Measurements from ENCODE around the gene FSTL5.

Gene FSTL5

DNA sequence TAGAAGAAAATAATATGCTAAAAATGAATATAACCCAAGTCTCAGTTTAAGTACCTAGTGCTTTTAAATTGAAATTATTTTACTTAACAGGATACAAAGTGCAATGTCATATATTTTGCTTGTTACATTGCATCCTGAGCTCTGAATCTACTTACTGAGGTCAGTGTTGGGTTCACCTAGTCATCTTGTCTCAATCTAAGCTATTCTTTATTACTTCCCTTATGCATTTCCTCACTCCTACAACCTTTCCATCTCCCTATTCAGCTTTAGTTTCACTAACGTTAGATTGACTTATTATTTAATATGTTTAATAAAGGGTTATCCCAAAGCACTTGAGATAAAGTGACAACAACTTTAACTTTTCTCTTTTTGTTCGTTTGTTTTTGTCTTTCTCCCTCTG, 483.7 kb downstream of the FSTL5 start:
- DNase-seq, result no peak

DNA sequence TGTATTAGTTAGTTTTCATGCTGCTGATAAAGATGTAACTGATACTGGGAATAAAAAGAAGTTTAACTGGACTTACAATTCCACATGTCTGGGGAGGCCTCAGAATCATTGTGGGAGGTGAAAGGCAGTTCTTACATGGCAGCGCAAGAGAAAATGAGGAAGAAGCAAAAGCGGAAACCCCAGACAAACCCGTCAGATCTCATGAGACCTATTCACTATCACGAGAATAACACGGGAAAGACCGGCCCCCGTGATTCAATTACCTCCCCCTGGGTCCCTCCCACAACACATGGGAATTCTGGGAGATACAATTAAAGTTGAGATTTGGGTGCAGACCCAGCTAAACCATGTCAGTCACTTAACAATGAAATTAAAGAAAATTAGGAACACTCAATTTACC, 499.1 kb downstream of the FSTL5 start:
- DNase-seq, result no peak

DNA sequence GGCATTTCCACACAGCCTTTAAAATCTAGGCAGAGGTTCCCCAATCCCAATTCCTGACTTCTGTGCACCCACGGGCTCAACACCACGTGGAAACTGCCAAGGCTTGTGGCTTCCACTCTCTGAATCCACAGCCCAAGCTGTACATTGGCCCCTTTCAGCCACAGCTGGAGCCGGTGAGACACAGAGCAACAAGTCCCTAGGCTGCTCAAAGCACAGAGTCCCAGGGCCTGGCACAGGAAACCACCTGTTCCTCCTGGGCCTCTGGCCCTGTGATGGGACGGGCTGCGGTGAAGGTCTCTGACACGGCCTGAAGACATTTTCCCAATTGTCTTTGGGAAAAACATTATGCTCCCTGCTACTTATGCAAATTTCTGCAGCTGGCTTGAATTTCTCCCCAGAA, 500.0 kb downstream of the FSTL5 start:
- no peak for DNase-seq

DNA sequence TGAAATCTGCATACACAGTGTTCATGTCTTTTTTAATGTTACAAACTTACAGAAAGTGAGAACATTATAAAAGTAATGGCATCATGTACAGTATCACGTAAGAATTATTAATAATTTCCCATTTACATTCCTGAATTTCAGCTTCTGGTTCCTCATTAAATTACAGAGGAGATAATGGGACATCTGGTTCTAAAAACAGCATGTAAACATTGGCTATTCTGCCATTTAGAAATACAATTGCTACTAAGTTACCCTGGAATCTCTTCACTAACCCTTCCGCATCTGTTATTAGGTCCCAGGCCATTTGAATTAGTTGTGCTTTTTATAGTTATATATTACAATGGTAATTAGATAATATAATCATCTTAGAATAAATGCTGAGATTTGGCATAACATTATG, 505.1 kb downstream of the FSTL5 start:
- DNase-seq, result no peak

DNA sequence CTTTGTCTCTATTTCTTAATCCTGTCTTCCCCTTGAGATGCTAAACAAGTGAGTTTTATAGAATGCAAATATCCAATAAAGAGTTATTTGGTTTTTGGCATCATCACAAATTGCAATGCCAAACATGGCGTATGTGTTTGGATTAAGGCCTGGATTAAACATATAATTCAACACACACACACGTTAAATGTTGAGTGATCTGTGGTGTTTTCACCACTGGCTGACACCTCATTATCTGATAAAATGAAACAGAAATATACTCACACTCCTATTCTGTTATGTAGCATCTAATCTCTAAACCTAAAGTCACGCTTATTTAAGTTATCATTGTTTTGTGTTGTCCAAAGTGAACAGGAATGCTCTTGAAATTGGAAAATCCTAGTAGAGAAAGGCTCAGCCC, 506.2 kb downstream of the FSTL5 start:
- DNase-seq, result no peak

DNA sequence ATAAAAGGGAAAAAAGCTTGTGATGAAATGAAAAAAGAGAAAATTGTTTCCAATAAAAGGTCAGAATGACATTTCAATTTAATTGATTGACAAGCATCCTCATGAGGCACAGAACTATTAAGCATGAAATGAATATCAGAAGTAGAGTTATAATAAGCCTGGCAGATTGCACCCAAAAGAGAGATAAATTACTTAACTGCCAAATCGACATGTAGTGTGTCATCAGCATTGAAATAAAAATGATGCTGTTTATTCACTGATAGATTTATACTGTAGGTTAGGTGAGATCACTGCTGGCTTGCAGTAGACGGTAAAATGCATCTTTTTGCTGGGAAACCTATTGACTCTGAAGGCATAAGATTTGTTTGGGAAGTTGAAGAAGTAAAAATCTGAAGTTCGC, 507.2 kb downstream of the FSTL5 start:
- DNase-seq, result no peak

DNA sequence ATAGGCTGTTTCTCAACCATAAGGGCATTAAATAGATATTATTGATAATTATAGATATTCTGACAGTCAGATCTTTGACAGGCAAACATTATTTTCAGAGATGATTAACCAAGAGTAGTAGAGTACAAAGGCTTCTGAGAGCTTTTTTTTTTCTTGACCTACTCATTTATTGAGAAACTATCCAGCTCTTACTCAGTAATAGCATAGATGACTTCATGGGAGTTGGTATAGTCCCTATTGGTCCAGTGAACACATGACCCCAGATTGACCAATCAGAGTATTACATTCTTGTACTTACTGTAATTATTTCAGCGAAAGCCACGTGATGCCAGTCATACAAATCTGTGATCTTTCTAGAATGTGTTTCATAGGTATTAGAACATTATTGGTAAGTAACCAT, 508.7 kb downstream of the FSTL5 start:
- no peak for DNase-seq

DNA sequence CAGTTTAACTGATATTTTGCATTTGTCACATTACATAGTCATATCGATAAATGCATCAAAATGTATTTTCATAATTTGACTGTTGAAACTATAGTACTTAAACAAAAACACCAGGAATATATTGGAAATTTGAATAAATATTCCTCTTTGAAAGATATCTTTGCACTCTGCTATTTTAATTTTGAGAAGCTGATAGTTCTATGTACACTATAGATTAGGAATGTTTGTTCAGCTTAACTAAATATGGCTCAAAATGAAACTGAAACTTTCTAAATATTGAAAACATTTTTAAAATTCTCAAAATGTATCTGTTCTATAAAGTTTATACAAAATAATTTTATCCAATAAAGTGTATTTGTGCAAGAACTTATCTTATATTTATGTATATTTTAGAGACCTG, 510.1 kb downstream of the FSTL5 start:
- DNase-seq, result no peak

DNA sequence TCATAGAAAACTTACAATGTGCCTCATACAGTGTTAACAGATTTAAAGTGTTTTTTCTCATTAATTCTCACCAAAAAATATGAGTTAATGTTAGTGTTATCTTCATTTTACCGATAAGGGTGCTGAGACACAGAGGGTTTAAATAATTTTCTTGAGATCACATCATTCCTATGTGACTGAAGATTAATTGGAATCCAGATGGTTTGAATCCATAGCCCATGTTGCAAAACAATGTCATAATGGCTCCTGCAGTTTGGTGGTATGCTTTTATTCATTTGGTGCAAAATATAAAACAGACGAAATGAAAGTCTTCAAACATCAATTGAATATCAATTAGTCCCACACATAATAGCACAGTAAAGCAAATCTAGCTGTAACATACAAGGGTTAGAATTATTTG, 512.2 kb downstream of the FSTL5 start:
- no peak for DNase-seq

DNA sequence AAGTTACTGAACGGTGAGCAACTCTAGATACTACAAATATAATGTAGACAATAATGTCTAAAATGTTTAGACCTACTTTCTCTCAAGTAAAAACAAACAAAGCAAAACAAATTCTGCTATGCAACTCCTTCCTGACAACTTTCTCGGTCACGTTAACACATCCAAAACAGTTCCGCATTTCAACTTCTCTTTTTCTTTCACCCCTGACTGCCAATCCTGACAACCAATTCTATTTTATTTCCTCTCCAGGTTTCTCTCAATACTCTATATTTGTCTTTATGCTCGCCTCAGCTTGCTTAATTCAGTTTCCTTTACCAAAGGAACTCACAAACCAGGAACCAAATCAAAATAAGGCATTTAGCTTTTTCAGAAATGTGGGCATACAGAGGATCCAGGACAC, 513.0 kb downstream of the FSTL5 start:
- DNase-seq, result no peak

DNA sequence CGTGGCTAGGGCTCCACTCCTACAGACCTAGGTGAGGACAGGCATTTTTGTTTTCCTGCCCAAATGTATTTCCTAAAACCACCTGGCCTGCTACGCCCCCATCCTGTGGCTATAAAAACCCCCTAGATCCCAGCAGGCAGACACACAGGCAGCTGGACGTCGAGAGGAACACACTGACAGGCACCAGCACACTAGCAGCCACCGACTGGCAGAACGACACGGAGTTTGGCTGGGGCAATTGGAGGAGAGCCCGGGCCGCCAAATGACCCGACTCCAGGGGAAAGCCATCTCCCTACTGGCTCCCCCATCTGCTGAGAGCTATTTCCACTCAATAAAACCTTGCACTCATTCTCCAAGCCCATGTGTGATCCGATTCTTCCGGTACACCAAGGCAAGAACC, 516.0 kb downstream of the FSTL5 start:
- DNase-seq, result no peak

DNA sequence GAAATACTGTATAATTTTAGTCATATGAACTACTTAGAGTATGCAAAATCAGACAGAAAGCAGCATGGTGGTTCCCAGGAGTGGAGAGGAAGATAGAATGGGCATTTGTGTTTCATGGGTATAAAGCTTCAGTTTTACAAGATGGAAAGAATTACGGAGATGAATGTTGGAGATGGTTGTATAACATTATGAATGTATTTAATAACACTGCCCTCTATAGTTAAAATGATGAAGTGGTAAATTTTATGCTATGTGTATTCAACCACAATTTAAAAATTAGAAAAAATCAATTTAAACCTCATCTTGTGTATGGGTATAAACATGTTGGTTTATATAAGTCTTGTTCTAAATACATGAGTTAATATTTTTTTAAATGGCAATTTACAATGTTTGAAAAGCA, 521.1 kb downstream of the FSTL5 start:
- DNase-seq, result no peak

DNA sequence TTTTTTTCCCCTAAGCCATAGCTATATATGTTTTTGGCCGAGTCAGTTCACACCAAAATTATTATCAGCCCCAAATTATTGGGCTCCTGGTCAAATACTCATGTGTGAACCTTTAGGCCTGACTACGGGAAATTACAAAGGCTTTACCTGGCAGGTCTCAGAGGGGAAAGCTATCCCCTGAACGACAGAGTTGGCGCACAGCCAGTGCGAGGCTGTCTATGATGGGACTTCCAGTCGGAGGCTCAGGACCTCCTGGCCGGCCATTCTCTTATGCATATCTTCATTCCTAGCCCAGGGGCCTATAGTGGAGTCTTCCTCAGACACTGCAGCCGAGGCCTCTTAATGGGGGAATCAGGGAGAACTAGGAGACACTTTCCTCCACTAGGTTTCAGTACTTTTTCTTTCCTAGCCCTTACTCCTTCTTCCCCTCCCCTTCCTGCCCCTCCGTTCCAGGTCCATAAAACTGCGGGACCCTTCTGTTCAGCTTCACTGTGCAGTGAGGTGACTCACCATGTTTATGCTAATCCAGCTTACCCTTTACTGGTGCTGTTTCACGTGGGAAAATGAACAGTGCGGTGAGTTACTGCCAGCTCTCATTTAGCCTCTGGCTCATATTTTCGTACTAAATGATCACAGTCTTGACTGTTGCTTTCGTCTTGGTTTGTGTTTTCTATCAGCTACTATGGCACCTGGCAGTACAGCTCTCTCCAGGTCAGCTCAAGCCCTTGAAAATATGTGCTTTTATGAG, 533.9 kb downstream of the FSTL5 start:
- DNase-seq, result no peak

DNA sequence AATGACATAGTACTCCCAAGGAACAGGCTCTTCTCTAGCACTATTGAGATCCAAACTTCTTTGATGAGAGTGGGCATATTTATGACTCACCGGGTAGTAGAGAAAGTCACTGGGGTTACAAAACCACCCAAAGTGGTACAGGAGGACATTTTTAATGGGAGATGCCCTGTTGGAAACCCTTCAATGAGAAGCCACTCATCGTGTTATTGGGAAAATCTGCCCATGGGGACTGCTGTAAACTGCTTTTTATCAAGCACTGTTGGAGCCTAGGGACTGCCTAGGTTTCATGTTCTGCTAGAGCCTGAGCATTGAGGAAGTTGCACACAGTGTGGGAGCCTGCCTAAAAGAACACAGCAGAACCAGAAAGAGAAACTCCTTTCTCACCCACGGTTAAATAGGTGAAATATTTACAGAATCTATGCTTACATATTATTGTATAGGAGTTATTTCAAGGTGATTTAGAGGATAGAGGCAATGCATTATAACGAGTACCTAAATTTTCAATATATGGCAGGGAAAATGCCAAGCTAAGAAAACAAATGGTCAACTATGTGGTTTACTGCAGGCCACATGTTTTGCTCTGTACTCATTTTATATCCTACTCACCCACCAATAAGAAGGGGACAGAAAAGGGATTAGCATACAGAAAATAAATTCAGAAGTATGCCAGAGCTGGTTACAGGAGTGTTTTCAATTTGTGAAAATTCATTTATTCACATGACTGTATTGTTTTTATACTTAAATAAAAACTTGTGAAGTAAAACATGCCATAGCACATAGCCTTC, 559.1 kb downstream of the FSTL5 start:
- DNase-seq, result no peak

DNA sequence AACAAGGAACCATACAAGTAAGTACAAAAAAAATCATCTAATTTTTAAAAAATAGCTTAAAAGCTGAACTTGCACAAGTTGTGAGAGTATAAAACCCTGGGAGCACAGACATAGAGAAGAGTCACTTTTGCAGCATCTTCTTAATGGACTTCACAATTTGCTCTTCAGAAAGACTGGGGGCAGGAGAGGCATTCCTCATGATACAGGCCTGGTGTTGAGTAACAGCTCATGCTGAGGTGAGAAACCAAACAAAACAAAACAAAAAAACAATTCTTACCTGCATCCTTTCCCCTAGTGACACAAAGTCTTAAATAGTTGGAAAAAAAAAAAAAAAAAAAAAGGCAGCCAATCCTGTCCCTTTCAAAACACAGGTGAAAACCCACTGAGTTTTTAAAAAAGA, 562.8 kb downstream of the FSTL5 start:
- DNase-seq, result no peak

DNA sequence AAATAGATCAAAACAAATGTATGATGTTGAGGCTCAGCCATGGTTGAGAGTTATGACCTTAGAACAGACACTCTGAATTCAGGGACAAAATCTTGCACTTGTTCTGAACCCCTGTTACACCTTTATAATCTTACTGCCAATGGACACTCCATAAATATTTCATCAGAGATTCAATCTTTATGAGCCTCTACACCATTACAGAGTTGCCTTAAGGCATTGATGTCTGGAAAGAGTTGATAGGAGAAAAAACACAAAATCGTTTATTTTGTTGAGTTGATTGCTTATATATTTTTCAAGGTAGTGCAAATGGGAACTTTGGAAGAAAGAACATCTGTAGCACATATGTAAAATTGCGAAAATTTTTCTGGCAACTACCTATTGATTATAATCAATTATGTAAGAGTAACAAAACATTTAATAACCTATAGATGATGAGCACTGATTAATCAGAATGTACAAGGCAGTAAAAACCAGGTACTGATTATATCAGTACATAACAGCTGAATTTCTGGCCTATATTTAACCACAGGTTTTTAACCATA, 568.5 kb downstream of the FSTL5 start:
- no peak for DNase-seq

DNA sequence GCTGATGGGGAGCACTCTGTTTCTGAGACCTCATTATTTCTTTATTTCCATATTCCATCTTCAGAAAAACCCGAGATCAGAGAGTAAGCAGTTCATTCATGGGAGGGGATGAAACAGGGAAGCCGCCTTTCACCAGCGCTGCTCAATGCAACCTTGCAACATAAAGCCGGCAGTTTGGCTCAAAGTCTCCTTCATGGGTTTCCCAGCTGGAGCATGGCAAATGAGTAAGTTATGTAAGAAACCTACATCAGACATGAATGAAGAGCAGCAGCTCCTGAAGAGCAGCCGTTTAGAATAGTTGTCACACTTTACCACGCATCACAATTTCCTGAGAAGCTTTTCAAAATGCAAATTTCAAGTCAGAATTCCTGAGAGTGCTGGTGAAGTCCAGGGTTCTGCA, 578.8 kb downstream of the FSTL5 start:
- DNase-seq, result no peak

DNA sequence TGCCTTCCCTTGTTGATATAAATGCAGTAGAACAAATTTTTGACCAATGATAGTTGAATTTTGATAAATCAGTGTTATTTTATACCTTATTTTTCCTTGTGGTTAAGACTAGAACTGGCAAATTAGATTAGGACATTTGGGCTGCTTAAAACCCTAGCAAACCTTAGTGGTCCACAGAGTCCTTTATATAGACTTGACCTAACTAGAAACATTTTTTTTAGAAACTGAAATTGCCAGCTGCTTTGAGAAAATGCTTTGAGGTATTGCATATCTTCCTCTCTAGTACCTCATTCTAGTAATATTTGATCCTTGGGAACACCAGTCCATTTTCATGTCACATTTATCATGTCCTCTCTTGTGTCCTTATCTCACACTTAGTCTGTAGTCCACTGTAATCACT, 580.3 kb downstream of the FSTL5 start:
- no peak for DNase-seq

DNA sequence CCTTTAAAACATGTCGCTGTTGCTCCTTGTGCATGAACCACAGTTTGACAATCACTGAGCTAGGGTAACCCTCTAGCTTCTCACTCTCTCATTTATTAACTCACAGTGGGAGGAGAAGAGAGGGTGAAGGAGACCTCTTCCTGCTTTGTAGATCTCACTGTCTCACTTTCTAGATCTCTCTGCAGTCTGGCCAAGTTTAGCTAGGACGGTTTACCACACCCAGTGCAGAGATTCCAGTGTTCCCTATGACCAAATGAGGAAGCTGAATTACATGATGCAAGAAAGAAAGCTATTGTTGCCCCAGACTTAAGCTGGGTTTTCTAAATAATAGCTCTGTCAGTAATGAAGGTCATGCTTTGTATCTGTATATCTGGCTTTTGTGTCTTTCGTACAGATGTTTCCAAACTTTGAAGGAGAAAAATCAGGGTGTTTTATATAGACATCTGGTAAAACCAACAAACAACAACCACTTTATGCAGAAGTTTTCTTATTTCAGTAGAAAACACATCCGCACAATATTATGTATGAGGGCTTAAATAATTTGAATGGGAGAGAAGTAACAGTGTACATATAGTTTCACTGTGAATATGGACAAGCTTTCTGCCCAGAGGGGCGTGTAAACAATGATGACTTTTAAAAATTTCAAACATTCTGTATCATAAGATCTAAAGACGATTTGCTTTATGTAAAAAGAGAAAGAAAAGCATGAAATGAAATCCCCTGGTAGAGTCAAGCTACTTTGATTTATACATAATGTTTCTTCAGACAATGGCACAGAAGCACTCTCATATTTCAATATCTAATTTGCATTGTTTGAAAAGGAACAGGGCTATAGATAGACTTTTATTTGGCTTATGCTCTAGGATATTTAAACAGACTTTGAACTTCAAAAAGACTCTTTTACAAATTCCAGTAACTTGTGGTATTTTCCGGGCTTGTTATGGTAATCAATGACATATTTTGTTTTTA, 582.3 kb downstream of the FSTL5 start:
- no peak for DNase-seq

DNA sequence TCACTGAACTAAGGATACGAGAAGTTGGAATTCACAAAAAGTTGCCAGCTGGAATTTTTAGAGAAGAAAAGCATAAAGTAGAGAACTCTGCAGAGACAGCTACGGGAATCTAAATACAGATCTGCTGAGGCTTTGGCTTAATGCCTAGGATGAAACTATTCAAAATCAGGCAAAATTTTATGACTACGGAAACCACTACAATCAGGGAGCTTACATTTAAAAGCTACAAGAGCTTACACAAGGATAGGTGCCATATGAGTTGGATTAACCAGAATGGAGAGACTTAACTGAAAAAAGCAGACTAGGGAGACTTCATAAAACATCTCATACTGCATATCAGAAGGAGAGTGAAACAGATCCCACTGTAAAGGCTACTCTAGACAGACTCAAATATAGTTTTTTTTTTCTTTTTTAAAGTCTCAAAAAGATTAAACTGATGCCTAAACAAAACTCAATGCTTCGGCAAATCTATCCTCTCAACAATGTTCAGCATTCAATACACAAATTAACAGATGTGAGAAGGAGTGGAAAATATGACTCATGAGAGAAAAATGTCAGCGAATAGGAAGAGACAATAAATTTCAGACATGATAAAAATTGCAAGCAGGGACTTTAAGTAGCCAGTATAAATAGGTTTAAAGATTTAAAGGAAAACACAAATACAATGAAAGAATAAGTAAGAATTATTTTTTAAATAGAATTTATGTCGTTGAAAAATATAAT, 586.1 kb downstream of the FSTL5 start:
- DNase-seq, result no peak

DNA sequence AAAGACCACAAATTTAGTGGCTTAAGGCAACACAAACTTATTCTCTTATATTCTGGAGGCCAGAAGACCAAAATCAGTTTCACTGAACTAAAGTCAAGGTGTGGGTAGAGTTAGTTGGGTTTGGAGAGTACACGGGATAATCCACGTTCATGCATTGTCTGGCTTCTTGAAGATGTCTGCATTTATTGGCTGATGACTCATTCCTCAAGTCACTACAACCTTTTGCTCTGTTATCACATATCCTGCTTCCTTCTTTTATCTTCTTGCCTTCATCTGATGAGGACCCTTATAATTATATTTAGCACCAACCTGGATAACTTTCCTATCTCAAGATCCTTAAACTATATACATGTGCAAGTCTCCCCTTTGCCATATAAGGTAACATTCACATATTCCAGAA, 590.0 kb downstream of the FSTL5 start:
- no peak for DNase-seq

DNA sequence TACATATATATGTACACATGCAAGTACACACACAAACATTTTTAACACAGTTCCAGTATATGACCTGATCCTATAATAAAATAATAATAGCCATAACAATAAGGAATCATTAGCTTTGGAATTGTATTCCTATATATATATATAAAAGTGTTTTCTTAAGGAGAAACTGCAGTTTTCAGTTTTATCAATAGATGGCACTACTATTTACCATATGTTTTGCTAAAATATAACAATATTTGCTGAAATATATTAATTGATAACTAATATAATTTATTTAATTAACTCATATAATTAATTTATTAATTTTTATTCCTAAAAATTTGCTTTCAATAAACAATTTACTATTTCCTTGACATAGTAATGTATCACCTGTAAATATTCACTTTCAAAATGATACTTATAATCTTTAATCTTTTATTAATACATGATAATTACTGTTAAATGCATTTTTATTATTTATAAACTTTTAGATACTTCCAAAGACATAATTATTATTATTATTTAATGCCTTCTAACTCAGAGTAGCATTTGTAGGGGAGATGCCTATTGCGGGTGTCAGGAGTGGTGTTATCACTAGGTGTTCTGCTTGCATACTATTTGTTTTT, 599.5 kb downstream of the FSTL5 start:
- DNase-seq, result no peak
